Osteoblast (primary cell): Measurements from ENCODE around the gene ZNF662. TPM values are rescaled to one million over a fixed set of nuclear protein-coding genes. Genes with fewer than 3 reads are reported as not detected.

ENCODE experiments used
- DNase-seq: peaks from one replicate; pipeline ENCODE4 v3.0.0; 2011; ENCODE audit warnings: low spot score, mixed read lengths; ENCODE audit not compliant: insufficient read length; ENCODE audit errors: missing footprints
- H2AFZ ChIP-seq: 2 replicates; pipeline ENCODE4 v1.6.0; 2011; ENCODE audit warnings: mild to moderate bottlenecking, low read length
- H3K27ac ChIP-seq: 2 replicates; pipeline ENCODE4 v1.5.1; 2011; ENCODE audit warnings: mild to moderate bottlenecking, low read depth, low read length, moderate library complexity
- H3K27me3 ChIP-seq: 2 replicates; pipeline ENCODE4 v1.6.0; 2012; ENCODE audit warnings: mild to moderate bottlenecking, control low read depth, inconsistent platforms, low read length, moderate library complexity; ENCODE audit not compliant: insufficient read depth
- H3K36me3 ChIP-seq: 2 replicates; pipeline ENCODE4 v1.5.1; 2011; ENCODE audit warnings: mild to moderate bottlenecking, low read length, control low read depth, moderate library complexity; ENCODE audit not compliant: insufficient read depth
- H3K4me1 ChIP-seq: 2 replicates; pipeline ENCODE4 v1.5.1; 2011; ENCODE audit warnings: mild to moderate bottlenecking, low read length, control low read depth, moderate library complexity; ENCODE audit not compliant: insufficient read depth
- H3K4me2 ChIP-seq: 2 replicates; pipeline ENCODE4 v1.6.0; 2011; ENCODE audit warnings: mild to moderate bottlenecking, low read length; ENCODE audit not compliant: insufficient read depth
- H3K4me3 ChIP-seq: fragments of 200-600 bp; sonication (generic); 3 replicates; pipeline ENCODE4 v1.5.1; 2012; ENCODE audit warnings: mild to moderate bottlenecking, low read length, inconsistent platforms; ENCODE audit not compliant: insufficient read depth
- H3K79me2 ChIP-seq: 2 replicates; pipeline ENCODE4 v1.6.0; 2012; ENCODE audit warnings: mild to moderate bottlenecking, low read length, control low read depth, inconsistent platforms; ENCODE audit not compliant: insufficient read depth
- H3K9me3 ChIP-seq: 2 replicates; pipeline ENCODE4 v1.5.1; 2011; ENCODE audit warnings: low read depth, low read length, control low read depth
- H4K20me1 ChIP-seq: 2 replicates; pipeline ENCODE4 v1.6.0; 2012; ENCODE audit warnings: mild to moderate bottlenecking, low read length, control low read depth; ENCODE audit not compliant: insufficient read depth
- CTCF ChIP-seq: IDR thresholded peaks from 2 replicates; pipeline ENCODE4 v1.5.1; 2011; ENCODE audit warnings: mild to moderate bottlenecking, low read depth, low read length, moderate library complexity; ENCODE audit errors: extremely low read depth
- total RNA-seq: library from RNA; depleted of rRNA; stranded (reverse); fragments of >200 nt; gene quantifications from 2 replicates; pipeline ENCODE4 v1.2.3, GENCODE V29; 2012

Gene ZNF662
- total RNA-seq, 1 donor = 4.0 TPM

GRCh38 chr3:42884324-42884723, 21.6 kb upstream of the ZNF662 start:
- TF ChIP-seq CTCF = no peak
- DNase-seq = no peak
- H3K27me3 ChIP-seq = peaks cover 7% of the 10 kb centered on the region
- no peaks in the 10 kb centered on the region for H3K36me3 ChIP-seq
- no peak overlapping the region for H3K27ac ChIP-seq
- no peaks in the 10 kb centered on the region for H4K20me1 ChIP-seq
- no peaks in the 10 kb centered on the region for H3K79me2 ChIP-seq
- no peak overlapping the region for H3K4me2 ChIP-seq
- H3K4me1 ChIP-seq = no peaks in the 10 kb centered on the region
- no peak overlapping the region for H3K4me3 ChIP-seq
- H3K9me3 ChIP-seq = no peaks in the 10 kb centered on the region
- H2AFZ ChIP-seq = no peak overlapping the region

- Histone ChIP-seq H4K20me1 (no peaks in the 10 kb centered on the region), H3K9me3 (no peaks in the 10 kb centered on the region), H3K4me2 (no peak overlapping the region), H3K27me3 (peaks cover 8% of the 10 kb centered on the region), H3K4me1 (no peaks in the 10 kb centered on the region), H3K79me2 (no peaks in the 10 kb centered on the region), H3K36me3 (no peaks in the 10 kb centered on the region), H3K4me3 (no peak overlapping the region), H2AFZ (no peak overlapping the region), H3K27ac (no peak overlapping the region)
- no peak for TF ChIP-seq CTCF
- no peak for DNase-seq
Observed at GRCh38 chr3:42886294-42886822, 19.6 kb upstream of the ZNF662 start.

GRCh38 chr3:42887084-42887483, 18.9 kb upstream of the ZNF662 start:
- no peak for TF ChIP-seq CTCF
- peaks cover 11% of the 10 kb centered on the region for H3K27me3 ChIP-seq
- no peaks in the 10 kb centered on the region for H4K20me1 ChIP-seq
- no peaks in the 10 kb centered on the region for H3K36me3 ChIP-seq
- no peak for DNase-seq
- no peak overlapping the region for H3K4me2 ChIP-seq
- no peak overlapping the region for H3K27ac ChIP-seq
- no peaks in the 10 kb centered on the region for H3K79me2 ChIP-seq
- no peak overlapping the region for H3K4me3 ChIP-seq
- no peak overlapping the region for H2AFZ ChIP-seq
- H3K9me3 ChIP-seq = no peaks in the 10 kb centered on the region
- no peaks in the 10 kb centered on the region for H3K4me1 ChIP-seq

- H3K36me3 ChIP-seq = no peaks in the 10 kb centered on the region
- no peak overlapping the region for H3K4me2 ChIP-seq
- no peaks in the 10 kb centered on the region for H3K4me1 ChIP-seq
- H3K4me3 ChIP-seq = no peak overlapping the region
- H3K27me3 ChIP-seq = peaks cover 14% of the 10 kb centered on the region
- no peaks in the 10 kb centered on the region for H3K79me2 ChIP-seq
- H3K27ac ChIP-seq = no peak overlapping the region
- DNase-seq = no peak
- H2AFZ ChIP-seq = no peak overlapping the region
- H3K9me3 ChIP-seq = no peaks in the 10 kb centered on the region
- no peaks in the 10 kb centered on the region for H4K20me1 ChIP-seq
- no peak for TF ChIP-seq CTCF
Observed at GRCh38 chr3:42891042-42891441, 14.9 kb upstream of the ZNF662 start.
